Fibroblast of skin of left quadriceps (primary cell): Measurements from ENCODE around the gene USP12.

Experiments
- DNase-seq, 2 experiments: peaks; one replicate each; pipeline ENCODE4 v3.0.0-alpha.2; 2013; ENCODE audit warnings: low read depth in 2 of 2

The USP12 gene

DNA sequence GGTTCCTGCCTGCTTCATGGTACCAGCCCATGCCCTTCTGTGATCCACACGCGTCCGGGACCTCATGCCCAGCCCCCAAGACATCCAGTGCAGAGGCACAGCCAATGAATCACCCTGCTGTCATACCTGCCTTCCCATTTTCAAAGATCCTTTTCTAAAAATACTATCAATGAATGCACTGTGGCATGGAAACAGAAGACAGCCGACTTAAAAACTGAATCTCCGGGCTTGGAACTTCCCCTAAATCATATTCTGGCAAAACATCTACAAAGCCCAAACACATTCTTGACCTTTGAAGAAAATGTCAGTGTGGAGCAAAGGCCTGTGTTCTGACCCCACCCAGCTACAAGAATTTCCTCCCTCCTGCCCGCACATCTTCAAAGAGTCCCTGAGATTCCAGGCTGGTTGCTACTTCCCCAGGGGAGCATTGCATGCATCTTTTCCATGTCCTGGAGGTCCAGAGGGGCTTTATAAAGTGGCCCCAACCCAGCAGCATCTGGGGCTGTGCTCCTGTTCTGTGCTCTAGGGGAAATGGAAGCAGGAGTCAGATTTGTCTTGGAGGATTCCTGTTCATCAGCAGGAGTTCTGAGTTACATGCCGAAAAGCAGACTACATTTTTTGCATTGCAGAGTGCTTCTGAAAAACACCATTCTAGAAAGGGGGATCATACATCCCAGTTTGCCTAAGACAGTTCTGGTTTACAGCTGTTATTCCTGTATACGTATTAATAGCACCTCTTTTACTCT is 135.2 kb downstream of the USP12 start:
- no peak for DNase-seq

DNA sequence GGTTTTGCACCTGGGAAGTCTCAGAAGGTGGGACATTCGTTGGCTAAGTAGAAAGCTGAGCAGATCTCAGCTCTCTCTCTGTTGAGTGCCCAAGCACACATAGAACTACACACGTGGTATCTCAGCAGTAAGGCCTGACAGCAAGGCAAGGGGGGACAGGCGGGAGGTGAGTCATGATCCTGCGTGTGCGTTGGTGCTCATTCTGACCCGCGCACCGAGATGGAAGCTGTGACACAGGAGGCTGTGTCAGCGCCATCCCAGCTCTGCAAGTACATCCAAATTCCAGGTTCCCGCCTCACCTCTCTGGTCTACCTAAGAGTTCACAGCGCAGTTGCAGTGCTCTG is 135.7 kb downstream of the USP12 start:
- no peak for DNase-seq

DNA sequence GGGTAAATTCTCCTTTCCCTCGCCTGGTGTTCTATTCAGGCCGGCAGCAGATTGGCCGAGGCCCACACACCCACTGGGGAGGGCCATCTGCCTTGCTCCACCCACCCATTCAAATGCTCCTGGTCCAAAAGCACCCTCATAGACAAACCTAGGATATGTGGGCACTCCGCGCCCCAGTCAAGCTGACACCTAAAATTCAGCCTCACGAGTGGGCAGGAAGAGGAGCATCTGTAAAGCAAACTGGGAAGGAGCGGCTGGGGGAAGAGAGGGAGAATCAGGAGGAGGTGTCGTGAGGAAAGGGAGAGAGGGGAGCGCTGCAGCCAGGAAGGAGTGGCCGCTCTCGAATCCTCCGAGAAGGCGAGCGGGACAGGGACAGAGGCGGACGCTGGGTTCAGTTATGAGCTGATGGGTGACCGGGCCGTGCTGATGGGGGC is 136.9 kb downstream of the USP12 start:
- DNase-seq: no peak

DNA sequence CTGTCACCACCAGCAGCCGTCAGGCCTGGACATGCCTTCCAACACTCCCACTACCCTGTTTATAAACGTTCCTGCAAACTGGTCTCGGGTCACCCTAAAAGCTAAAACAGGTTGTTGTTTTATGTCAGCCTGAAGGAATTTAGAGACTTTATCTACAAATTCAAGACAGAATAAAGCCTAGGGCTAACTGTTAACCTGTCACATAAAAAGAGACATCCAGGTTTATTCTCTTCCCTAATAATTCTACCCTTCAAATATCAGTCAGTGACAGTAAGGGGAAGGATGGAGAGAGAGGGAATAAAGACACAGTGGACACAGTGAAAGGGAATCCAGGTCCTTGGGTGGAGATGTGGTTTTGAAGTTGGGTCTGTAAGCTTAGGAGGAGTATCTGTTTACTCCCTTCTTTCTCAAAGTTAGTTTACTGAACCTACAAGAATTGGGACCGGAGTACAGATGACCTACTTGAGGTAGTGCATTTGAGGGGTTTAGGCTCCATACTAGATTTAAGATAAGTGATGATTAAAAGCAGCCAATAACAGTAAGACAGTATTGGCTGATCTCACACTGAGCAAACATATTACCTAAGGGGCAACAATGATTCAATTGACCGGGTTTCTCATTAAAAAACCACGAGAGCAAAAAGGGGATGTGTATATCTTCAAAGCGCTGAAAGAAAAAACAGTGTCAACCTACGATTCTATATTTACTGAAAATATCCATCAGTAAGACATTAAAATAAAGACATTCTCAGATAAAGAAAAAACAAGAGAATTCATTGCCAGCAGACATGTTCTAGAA is 142.7 kb downstream of the USP12 start:
- no peak for DNase-seq

DNA sequence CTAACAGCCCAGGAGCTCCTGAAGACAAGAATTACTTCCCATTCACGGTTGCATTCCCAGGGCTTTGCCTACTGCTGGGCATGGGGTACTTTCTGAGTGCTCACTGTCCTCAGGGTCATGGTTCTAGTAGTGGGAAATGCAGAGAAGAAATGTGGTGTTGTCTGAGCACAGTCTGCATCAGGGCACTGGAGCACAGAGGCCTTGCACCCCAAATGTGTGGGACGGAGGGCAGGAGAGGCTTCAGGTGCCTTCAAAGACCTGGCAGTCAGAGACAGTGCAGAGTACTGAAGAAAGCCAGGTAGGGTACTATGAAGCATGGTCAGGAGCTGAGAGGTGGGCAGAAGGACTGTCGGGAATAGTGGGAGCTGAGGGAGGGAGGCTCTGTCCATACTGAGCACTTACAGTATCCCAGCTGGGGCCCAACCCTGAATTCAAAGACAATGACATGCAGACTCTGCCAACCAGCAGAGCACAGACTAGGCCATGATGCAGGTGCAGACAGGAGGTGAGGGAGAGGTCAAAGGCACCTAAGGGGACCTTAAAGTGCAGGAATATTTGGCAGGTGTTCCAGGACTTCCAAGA is 144.4 kb downstream of the USP12 start:
- no peak for DNase-seq

DNA sequence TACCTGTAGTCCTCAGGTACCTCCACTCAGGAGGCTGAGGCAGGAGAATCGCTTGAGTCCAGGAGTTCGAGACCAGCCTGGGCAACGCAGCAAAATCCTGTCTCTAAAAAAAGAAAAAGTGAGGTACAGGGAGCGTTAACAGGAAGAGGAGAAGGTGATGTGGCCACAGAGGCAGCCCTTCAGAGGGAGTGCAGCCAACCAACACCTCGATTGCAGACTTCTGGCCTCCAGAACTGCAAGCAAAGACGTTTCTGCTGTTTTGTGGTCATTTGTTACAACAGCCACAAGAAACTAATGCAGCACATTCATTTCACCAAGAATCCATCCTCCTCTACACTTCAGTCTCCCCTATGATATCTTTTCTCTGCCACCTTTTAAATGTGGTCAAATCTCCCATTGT is 145.2 kb downstream of the USP12 start:
- DNase-seq: no peak

DNA sequence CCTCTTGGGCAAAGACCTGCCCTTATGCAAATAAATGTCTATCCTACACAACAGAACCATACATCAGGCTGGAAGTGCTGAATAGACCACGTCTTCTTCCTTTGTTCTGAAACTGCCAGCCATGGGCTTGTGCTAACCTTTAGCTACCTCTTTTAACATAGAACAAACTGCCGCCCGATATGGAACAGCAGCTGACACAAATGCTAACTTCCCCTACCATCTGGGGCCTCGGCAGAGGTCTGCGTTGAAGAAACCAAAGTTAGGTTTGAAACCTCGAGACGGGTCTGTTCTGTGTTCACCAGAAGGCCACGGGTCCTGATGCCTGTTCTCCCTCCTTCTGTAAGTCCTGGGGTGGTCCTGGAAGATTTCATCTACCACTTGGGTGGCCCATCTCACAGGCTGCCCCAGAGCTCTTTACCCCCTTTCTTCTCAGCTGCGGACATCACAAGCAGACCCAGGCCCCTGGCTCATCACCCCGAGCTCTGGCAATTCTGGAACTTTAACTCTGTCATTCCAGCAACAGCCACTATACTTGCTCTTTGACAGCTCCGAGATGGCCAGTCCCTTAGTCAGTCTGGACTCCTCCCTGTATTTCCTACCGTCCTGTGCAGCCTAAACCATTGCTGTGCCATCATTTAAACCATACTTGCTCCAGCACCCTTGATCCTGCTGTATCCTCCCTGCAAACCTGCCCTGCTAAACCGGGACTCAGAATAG is 146.7 kb downstream of the USP12 start:
- no peak for DNase-seq

DNA sequence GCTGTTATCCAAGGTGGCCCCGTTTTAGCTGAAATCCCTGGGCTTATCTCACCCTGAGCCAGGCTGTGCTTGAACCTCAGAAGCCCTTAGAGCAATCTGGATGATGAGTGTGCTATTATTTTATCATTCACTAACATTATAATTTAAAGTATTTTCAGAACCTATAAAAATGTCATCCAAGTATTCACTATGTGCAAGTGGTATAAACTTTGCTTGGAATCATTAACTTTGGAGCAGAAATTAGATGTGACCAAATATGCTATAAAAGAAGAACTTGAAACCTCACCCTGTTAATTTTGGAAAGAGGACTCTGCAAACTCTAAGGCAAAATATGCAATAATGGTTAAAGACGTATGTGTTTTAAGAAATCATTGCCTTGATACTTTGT is 147.5 kb downstream of the USP12 start:
- no peak for DNase-seq

DNA sequence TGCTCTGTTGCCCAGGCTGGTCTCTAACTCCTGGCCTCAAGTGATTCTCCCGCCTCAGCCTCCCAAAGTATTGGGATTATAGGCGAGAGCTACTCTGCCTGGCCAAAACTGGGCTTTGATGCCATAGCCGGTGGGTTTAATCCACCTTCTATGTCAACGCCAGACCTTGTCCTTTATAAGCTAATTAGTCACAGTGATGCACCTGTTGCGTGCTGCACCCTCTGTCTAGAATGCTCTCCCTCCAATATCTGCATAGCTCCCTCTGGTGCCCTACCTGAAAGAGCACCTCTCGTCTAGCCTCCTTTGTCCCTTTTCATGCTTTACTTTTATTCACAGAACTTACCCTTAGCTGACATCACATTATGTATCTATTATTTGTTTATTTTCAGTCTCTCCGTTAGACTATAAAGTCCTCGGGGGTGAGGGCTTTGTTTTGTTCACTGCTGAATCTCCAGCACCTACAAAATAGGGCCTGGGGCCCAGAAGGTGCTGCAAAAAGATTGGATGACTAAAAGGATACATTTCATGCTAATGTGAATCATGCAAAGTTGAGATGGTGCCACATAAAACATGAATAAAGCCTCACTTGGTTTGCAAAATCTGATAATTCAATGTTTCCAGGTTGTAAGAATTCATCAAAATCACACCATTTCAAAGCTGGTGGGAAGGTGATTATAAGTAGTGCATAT is 148.1 kb downstream of the USP12 start:
- DNase-seq: no peak

DNA sequence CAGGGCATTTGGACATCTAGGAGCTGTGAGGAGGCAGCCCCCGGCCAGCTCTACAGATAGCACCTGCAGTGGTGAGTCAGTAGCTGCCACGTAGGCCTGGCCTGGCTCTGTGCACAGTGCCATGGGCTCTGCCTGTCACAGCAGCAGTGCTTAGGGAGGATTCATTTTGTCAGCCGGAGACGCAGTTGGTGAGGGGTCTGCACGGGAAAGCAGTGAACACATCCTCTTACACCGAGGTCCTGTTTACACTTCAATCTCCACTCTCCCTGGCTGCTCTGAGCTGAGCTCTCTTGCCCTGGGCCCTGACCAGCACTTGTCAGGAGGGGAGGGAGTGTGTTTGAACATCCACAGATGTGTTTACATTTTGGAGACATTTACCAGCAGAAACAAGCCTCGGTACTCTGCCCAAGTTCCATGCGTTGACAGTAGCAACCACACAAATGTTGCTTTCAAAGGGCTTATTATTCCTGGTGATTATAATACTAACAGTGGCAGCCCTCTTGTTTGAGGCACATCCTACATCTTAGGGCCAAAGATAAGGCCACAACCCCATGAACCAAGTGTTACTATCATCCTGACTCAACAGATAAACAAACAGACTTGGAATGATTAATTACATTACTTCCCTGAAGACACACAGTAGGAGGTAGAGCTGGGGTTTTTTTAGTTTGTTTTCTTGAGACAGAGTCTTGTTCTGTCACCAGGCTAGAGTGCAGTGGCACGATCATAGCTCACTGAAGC is 148.9 kb downstream of the USP12 start:
- DNase-seq: no peak

DNA sequence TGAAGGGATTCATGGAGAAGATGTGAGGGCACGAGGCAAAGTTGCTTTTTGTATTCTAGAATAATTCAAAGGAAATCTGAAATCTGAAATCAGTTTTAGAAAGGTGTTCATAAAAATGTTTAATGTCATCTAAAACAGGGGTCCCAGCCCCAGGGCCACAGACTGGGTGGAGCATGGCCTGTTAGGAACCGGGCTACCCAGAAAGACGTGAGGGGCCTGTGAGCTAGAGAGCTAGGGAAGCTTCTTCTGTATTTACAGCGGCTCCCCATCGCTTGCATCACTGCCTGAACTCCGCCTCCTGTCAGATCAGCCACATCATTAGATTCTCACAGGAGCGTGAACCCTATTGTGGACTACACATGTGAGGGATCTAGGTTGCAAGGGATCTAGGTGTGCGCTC is 151.2 kb downstream of the USP12 start:
- DNase-seq: no peak

DNA sequence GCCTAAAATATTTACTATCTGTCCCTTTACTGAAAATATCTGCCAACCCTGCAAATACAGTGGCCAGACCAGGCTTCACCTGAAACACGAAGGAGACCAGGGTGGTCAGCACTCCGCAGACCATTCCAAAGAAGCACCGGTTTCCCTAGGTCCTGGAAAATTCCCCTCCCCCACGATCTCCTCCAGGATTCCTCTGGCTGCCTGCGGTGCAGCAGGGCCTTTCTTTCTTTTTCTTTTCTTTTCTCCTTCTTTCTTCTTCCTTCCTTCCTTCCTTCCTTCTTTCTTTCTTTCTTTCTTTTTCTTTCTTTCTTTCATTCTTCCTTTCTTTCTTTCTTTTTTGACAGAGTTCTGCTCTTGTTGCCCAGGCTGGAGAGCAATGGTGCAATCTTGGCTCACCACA is 152.7 kb downstream of the USP12 start:
- no peak for DNase-seq

DNA sequence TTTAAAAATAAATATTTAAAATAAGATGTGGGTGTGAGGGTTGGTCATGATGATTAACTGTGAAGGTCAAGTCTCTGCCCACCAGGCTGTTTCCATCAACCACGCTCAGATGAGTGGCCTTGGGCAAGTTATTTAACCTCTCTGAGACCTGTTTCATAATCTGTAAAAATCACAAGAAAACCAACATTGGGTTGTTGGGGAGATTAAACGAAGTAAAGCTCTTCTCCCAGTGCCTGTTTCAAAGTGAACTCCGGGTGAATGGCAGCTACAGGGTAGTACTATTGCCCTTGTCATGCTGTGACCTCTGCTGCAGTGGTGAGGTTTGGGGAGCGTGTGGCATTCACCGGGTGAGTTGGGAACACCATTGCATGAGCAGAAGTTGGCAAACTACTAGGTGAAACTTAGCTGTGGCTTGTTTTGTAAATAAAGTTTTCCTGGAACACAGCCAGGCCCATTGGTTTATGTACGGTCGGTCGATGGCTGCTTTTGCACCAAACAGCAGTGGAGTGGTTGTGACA is 153.2 kb downstream of the USP12 start:
- no peak for DNase-seq

DNA sequence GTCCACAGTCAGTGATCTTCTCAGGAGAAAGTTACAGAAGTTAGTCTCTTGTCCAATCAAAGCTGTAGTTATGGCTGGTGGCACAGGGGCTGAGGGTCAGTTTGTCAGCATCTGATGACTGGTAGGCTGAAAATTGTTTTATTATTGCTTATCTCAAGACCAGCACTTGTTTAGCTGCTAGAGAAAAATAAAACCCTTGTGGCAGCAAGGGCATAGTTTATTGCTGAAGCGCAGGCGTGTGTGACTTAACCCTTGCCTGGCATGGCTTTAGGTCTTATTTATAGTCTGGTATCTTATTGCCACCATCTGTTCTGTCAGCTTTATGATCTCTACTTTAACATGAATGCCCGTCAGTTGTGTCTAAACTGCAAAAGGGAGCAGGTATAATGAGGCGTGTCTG is 154.7 kb downstream of the USP12 start:
- no peak for DNase-seq
